SK-N-SH (cell line): ENCODE measurements around the gene CDH19.

Experiments
- CTCF ChIP-seq: fragments of 200-600 bp; sonication (generic); IDR thresholded peaks from 2 replicates; pipeline ENCODE4 v1.6.1; 2017; ENCODE audit warnings: antibody characterized with exemption, mild to moderate bottlenecking, moderate library complexity
- EP300 ChIP-seq, 2 experiments: IDR thresholded peaks; 2 replicates each; pipeline versions ENCODE4 v1.4.0 to v1.6.1; 2012; ENCODE audit warnings: borderline replicate concordance in 1 of 2, low read depth in 1 of 2, low read length in 1 of 2
- JUND ChIP-seq: IDR thresholded peaks from 2 replicates; pipeline ENCODE4 v1.4.0; 2012
- RAD21 ChIP-seq: IDR thresholded peaks from 2 replicates; pipeline ENCODE4 v1.6.1; 2012; ENCODE audit warnings: mild to moderate bottlenecking, low read length
- REST ChIP-seq: IDR thresholded peaks from 2 replicates; pipeline ENCODE4 v1.6.1; 2012; ENCODE audit warnings: mild to moderate bottlenecking, low read depth, low read length, moderate library complexity
- RFX5 ChIP-seq: IDR thresholded peaks from 2 replicates; pipeline ENCODE4 v1.6.1; 2012; ENCODE audit warnings: mild to moderate bottlenecking, improper control_type of control experiment, low read length
- SMC3 ChIP-seq: IDR thresholded peaks from 2 replicates; pipeline ENCODE4 v1.6.1; 2012; ENCODE audit warnings: low read depth, low read length, improper control_type of control experiment
- TCF12 ChIP-seq: IDR thresholded peaks from 2 replicates; pipeline ENCODE4 v1.4.0; 2012

- TF ChIP-seq REST (no peak), CTCF (no peak), JUND (no peak), RFX5 (no peak), RAD21 (no peak), SMC3 (no peak), EP300 (IDR thresholded peaks at IDR 0.05; ENCODE audit: borderline replicate concordance in 1 of 2, low read depth in 1 of 2, low read length in 1 of 2) (no peak), TCF12 (no peak)
Observed at GRCh38 chr18:66564236-66564635, 39.7 kb downstream of the CDH19 start.
